Fibroblast of lung (primary cell): ENCODE data around the gene WNK3.

ENCODE experiments used
- EZH2 ChIP-seq: IDR thresholded peaks from 2 replicates; pipeline ENCODE4 v1.5.1; 2012; ENCODE audit warnings: low read length, control low read depth, mild to moderate bottlenecking; ENCODE audit errors: missing control alignments
- TF ChIP-seq, protein P1 (sequence below), 2 donors: IDR thresholded peaks in 1 of 2; conservative IDR thresholded peaks in 1 of 2; 1 replicate in 1 of 2; 2 replicates in 1 of 2; pipeline ENCODE4 v1.5.1; 2011 to 2012; ENCODE audit warnings: low read length in 2 of 2, control low read depth in 1 of 2, inconsistent platforms in 1 of 2, low read depth in 1 of 2, mild to moderate bottlenecking in 1 of 2

DNA sequence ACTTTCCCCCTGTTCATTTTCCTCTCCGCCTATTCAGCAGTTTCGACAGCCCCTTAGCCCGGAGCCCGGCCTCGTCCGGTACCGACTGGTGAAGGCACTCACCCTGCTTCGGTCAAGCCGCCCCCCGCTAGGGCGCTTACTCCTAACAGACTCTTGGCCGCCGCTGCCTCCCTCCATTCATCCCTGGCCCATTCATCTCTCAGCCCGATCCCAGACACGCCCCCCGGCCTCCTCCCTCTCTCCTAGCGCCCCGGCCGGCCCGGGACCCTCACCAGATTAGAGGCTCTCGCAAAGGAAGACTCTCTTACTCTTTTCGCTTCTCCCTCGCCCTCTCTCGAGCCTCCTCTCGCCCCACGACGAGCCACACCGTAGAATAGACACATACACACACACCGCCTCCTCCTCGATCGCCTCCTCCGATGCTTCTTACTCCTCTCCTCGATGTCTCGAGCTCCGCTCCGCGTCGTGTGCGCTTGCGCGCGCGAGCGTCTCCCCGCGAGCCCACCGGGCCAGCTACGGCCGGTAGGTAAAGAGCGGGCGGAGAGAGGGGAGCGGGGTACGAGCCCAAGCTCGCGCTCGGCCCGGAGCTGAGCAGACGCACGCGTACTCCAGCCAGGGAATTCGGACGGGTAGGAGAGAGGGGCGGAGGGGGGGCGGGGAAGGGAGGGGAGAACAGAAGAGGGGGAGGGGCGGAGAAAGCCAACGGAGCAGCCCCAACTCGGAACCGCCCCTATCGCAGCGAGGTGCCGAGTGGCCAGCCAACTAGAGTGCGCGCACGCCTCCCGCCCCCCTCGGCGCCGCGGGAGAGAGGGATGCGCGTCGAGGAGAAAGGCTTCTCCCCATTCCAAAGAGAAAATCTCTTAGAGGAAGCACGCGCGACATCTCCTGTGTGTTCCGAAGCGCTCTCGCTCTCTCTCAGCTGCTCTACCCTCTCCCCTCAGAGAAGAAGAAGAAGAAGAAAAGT is at the start of gene WNK3:
- TF ChIP-seq, protein P1, sequence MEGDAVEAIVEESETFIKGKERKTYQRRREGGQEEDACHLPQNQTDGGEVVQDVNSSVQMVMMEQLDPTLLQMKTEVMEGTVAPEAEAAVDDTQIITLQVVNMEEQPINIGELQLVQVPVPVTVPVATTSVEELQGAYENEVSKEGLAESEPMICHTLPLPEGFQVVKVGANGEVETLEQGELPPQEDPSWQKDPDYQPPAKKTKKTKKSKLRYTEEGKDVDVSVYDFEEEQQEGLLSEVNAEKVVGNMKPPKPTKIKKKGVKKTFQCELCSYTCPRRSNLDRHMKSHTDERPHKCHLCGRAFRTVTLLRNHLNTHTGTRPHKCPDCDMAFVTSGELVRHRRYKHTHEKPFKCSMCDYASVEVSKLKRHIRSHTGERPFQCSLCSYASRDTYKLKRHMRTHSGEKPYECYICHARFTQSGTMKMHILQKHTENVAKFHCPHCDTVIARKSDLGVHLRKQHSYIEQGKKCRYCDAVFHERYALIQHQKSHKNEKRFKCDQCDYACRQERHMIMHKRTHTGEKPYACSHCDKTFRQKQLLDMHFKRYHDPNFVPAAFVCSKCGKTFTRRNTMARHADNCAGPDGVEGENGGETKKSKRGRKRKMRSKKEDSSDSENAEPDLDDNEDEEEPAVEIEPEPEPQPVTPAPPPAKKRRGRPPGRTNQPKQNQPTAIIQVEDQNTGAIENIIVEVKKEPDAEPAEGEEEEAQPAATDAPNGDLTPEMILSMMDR (conservative IDR thresholded peaks at IDR 0.05 in 1 of 2, IDR thresholded peaks at IDR 0.05 in 1 of 2; ENCODE audit: low read depth in 1 of 2, low read length in 2 of 2): no peak
- no peak for TF ChIP-seq EZH2
